ENCODE measurements around the gene HAO2.

HAO2 gene

DNA sequence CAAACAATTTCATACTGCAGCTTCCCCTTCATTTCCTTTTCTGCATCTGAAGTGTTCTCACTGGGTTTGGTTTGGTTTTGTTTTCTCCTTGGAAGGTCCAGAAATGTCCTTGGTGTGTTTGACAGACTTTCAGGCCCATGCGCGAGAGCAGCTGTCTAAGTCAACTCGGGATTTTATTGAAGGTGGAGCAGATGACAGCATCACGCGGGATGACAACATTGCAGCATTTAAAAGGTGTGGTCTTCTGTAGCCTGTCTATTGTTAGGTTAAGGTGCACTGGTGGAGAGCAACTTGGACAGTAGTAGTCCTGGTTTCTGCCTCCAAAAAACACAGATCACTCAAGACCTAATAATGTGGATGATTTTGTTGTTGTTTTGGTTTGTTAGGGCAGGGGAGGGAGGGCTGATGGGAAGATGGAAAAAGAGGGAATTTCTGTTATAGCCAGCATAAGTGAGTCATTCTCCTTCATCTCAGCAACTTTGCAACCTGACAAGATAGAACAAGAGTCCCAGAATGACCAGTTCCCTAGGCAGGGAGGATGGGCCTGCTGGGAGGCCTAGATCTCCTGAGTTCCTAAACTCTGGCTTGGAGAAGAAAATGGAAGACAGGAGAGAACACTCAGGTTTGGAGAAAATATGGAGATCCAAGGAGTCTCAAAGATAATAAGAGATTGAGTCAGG lies 12.5 kb downstream of the HAO2 start:
- Histone ChIP-seq H3K9me3 (ENCODE audit: control insufficient read depth, low read length) (no peaks in the 10 kb centered on the region), H3K9ac (ENCODE audit: low read length) (no peak overlapping the region), H3K4me3 (ENCODE audit: low read length) (no peak overlapping the region), H3K4me1 (ENCODE audit: control insufficient read depth, insufficient read depth, low read length) (peaks cover 9% of the 10 kb centered on the region), H3K36me3 (ENCODE audit: control insufficient read depth, insufficient read depth, low read length, severe bottlenecking) (no peaks in the 10 kb centered on the region), H3K27me3 (replicated peaks; ENCODE audit: control insufficient read depth, insufficient read depth, low read length) (peaks cover 17% of the 10 kb centered on the region)
- no peak for DNase-seq (ENCODE audit: low read depth)

GRCh38 chr1:119384591-119384990 lies 16.0 kb downstream of the HAO2 start:
- H3K36me3 ChIP-seq (ENCODE audit: control insufficient read depth, insufficient read depth, low read length, severe bottlenecking) = no peaks in the 10 kb centered on the region
- DNase-seq (ENCODE audit: low read depth) = no peak

DNA sequence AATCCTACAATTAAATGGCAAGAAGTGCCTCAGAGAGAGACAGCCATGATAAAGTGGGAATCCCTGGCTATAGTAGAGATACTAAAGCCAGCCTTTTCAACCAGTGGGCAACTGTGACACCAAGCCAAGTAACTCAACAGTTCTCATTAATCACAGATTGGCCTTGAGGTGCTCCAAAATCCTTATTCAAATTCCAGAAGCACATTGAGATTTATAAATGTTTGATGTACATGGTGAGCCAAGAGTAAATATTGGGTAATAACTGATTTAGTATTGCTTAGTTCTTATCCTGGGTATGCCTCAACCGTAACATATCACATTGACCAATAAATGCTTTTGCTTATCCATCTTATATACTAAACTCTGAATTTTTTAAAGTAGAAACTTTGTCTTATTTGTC lies 17.1 kb downstream of the HAO2 start:
- peaks cover 1% of the 10 kb centered on the region for H3K4me1 ChIP-seq (ENCODE audit: control insufficient read depth, insufficient read depth, low read length)
- H3K36me3 ChIP-seq (ENCODE audit: control insufficient read depth, insufficient read depth, low read length, severe bottlenecking) = no peaks in the 10 kb centered on the region
- no peaks in the 10 kb centered on the region for H3K9me3 ChIP-seq (ENCODE audit: control insufficient read depth, low read length)
- no peak for DNase-seq (ENCODE audit: low read depth)
- no peak overlapping the region for H3K4me3 ChIP-seq (ENCODE audit: low read length)
- peaks cover 15% of the 10 kb centered on the region for H3K27me3 ChIP-seq (replicated peaks; ENCODE audit: control insufficient read depth, insufficient read depth, low read length)
- H3K9ac ChIP-seq (ENCODE audit: low read length) = no peak overlapping the region

More at GRCh38 chr1:119384591-119384990, 16.0 kb downstream of the HAO2 start:
- Histone ChIP-seq H3K4me3 (ENCODE audit: low read length) (no peak overlapping the region), H3K27me3 (replicated peaks; ENCODE audit: control insufficient read depth, insufficient read depth, low read length) (peaks cover 24% of the 10 kb centered on the region), H3K4me1 (ENCODE audit: control insufficient read depth, insufficient read depth, low read length) (peaks cover 9% of the 10 kb centered on the region), H3K9me3 (ENCODE audit: control insufficient read depth, low read length) (no peaks in the 10 kb centered on the region), H3K9ac (ENCODE audit: low read length) (no peak overlapping the region)

DNA sequence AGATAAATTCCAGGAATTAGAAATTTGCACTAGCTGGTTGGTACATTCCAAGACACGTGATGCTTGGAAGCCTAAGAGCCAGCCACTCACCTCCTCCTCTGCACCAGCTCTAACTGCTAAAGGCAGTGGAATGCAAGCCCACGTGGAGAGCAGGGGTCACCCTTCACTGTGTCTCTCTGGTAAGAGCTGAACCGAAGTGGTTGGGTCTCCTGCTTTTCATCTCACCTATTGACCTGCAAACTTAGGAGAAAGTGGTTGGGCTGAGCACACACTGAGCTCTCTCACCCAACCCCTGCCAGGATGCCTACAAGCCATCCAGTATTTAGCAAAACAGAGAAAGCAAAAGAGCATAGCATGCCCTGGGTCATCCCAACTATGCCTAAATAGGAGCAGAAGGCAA lies 19.3 kb downstream of the HAO2 start:
- Histone ChIP-seq H3K9me3 (ENCODE audit: control insufficient read depth, low read length) (no peaks in the 10 kb centered on the region), H3K9ac (ENCODE audit: low read length) (no peak overlapping the region), H3K36me3 (ENCODE audit: control insufficient read depth, insufficient read depth, low read length, severe bottlenecking) (no peaks in the 10 kb centered on the region), H3K4me3 (ENCODE audit: low read length) (no peak overlapping the region), H3K27me3 (replicated peaks; ENCODE audit: control insufficient read depth, insufficient read depth, low read length) (peaks cover 15% of the 10 kb centered on the region), H3K4me1 (ENCODE audit: control insufficient read depth, insufficient read depth, low read length) (no peaks in the 10 kb centered on the region)
- DNase-seq (ENCODE audit: low read depth) = no peak

DNA sequence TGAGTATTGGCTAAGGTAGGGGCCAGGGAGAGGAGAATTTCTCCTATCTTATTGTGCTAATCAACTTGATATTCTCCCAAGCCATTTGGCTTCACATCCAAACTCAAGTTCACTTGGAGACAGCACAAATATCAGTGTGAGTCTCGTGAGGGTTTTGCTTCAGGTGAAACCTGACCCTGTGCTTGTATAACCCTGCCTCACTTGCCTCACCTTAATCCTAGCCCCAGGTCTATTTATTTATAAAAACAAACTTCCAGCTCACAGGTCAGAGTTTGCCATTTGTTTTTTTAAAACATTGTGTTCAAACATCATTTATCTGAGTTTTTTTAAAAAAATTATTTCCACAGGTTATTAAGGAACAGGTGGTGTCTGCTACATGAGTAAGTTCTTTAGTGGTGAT lies 19.9 kb downstream of the HAO2 start:
- DNase-seq (ENCODE audit: low read depth) = no peak
- Histone ChIP-seq H3K9me3 (ENCODE audit: control insufficient read depth, low read length) (no peaks in the 10 kb centered on the region), H3K9ac (ENCODE audit: low read length) (no peak overlapping the region), H3K4me3 (ENCODE audit: low read length) (no peak overlapping the region), H3K27me3 (replicated peaks; ENCODE audit: control insufficient read depth, insufficient read depth, low read length) (peaks cover 15% of the 10 kb centered on the region), H3K4me1 (ENCODE audit: control insufficient read depth, insufficient read depth, low read length) (no peaks in the 10 kb centered on the region), H3K36me3 (ENCODE audit: control insufficient read depth, insufficient read depth, low read length, severe bottlenecking) (no peaks in the 10 kb centered on the region)

DNA sequence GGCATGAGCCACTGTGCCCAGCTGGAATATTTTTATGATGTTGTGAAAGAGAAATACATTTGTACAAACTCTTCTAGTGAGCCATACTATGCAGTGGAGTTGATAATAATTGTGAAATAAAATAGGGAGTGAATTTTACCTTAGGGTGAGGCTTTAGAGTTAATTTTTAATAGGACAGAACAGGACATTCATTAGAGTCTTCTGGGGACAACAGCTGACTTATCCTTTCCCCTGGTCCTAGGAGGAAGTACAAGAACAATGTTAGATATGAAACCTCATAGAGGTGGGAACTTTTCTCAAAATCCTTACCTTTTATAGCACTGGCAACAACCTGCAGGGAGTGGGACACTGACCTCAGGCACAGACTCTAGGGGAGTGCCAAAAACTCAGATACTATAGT lies 21.9 kb downstream of the HAO2 start:
- Histone ChIP-seq H3K9ac (ENCODE audit: low read length) (no peak overlapping the region), H3K36me3 (ENCODE audit: control insufficient read depth, insufficient read depth, low read length, severe bottlenecking) (no peaks in the 10 kb centered on the region), H3K4me1 (ENCODE audit: control insufficient read depth, insufficient read depth, low read length) (no peaks in the 10 kb centered on the region), H3K27me3 (replicated peaks; ENCODE audit: control insufficient read depth, insufficient read depth, low read length) (peaks cover 13% of the 10 kb centered on the region), H3K9me3 (ENCODE audit: control insufficient read depth, low read length) (no peaks in the 10 kb centered on the region), H3K4me3 (ENCODE audit: low read length) (no peak overlapping the region)
- no peak for DNase-seq (ENCODE audit: low read depth)

GRCh38 chr1:119391749-119392148 lies 23.2 kb downstream of the HAO2 start:
- peaks cover 15% of the 10 kb centered on the region for H3K27me3 ChIP-seq (replicated peaks; ENCODE audit: control insufficient read depth, insufficient read depth, low read length)
- no peaks in the 10 kb centered on the region for H3K9me3 ChIP-seq (ENCODE audit: control insufficient read depth, low read length)
- no peaks in the 10 kb centered on the region for H3K4me1 ChIP-seq (ENCODE audit: control insufficient read depth, insufficient read depth, low read length)
- DNase-seq (ENCODE audit: low read depth) = no peak
- no peak overlapping the region for H3K4me3 ChIP-seq (ENCODE audit: low read length)
- H3K9ac ChIP-seq (ENCODE audit: low read length) = no peak overlapping the region
- no peaks in the 10 kb centered on the region for H3K36me3 ChIP-seq (ENCODE audit: control insufficient read depth, insufficient read depth, low read length, severe bottlenecking)

GRCh38 chr1:119394085-119394484 lies 25.5 kb downstream of the HAO2 start:
- Histone ChIP-seq H3K9ac (ENCODE audit: low read length) (no peak overlapping the region), H3K9me3 (ENCODE audit: control insufficient read depth, low read length) (peaks cover 3% of the 10 kb centered on the region), H3K4me1 (ENCODE audit: control insufficient read depth, insufficient read depth, low read length) (no peaks in the 10 kb centered on the region), H3K36me3 (ENCODE audit: control insufficient read depth, insufficient read depth, low read length, severe bottlenecking) (no peaks in the 10 kb centered on the region), H3K4me3 (ENCODE audit: low read length) (no peak overlapping the region), H3K27me3 (replicated peaks; ENCODE audit: control insufficient read depth, insufficient read depth, low read length) (peaks cover 5% of the 10 kb centered on the region)
- DNase-seq (ENCODE audit: low read depth) = no peak

DNA sequence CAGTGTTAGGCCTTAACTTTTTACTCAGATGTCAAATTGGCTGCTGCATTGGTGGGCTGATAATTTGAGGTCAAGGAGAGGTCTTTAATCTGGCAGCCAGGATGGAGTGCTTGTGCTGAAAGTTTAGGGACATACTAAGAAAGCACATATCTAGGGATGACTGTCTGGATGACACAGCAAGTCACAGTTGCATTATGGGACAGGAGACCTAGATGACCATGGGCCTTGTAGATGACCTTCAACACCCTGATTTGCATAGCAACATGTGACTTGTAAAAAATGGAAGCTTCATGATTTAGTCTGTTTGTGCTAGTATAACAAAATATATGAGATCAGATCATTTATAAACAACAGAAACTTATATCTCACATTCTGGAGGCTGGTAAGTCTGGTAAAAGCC lies 28.4 kb downstream of the HAO2 start:
- Histone ChIP-seq H3K9me3 (ENCODE audit: control insufficient read depth, low read length) (peaks cover 3% of the 10 kb centered on the region), H3K27me3 (replicated peaks; ENCODE audit: control insufficient read depth, insufficient read depth, low read length) (peaks cover 5% of the 10 kb centered on the region), H3K4me3 (ENCODE audit: low read length) (no peak overlapping the region), H3K9ac (ENCODE audit: low read length) (no peak overlapping the region), H3K4me1 (ENCODE audit: control insufficient read depth, insufficient read depth, low read length) (no peaks in the 10 kb centered on the region), H3K36me3 (ENCODE audit: control insufficient read depth, insufficient read depth, low read length, severe bottlenecking) (no peaks in the 10 kb centered on the region)
- DNase-seq (ENCODE audit: low read depth) = no peak

- no peaks in the 10 kb centered on the region for H3K4me1 ChIP-seq (ENCODE audit: control insufficient read depth, insufficient read depth, low read length)
- H3K9ac ChIP-seq (ENCODE audit: low read length) = no peak overlapping the region
- H3K9me3 ChIP-seq (ENCODE audit: control insufficient read depth, low read length) = peaks cover 3% of the 10 kb centered on the region
- no peak overlapping the region for H3K4me3 ChIP-seq (ENCODE audit: low read length)
- H3K36me3 ChIP-seq (ENCODE audit: control insufficient read depth, insufficient read depth, low read length, severe bottlenecking) = no peaks in the 10 kb centered on the region
- DNase-seq (ENCODE audit: low read depth) = no peak
- peaks cover 5% of the 10 kb centered on the region for H3K27me3 ChIP-seq (replicated peaks; ENCODE audit: control insufficient read depth, insufficient read depth, low read length)
Observed at GRCh38 chr1:119397986-119398385, 29.4 kb downstream of the HAO2 start.

DNA sequence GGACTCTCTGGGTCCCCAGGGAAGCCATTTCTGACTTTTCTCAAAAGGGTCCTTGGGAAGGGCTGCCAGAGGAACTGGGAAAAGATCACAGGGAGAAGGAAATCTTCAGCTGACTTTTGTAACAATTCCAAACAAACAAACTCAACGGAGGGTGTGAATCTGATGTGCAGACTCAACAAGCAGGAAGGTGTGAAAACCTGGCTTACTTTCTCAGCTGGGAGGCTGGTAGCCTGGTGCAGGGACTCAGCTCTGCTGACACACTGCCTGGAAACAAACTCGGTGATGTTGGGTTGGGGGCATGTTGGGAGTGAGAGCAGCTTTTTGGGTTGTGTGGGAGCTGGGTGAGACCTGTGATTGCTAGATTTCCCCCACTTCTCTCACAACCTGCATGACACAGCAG lies 36.2 kb downstream of the HAO2 start:
- Histone ChIP-seq H3K9me3 (ENCODE audit: control insufficient read depth, low read length) (peaks cover 22% of the 10 kb centered on the region), H3K36me3 (ENCODE audit: control insufficient read depth, insufficient read depth, low read length, severe bottlenecking) (no peaks in the 10 kb centered on the region), H3K4me1 (ENCODE audit: control insufficient read depth, insufficient read depth, low read length) (no peaks in the 10 kb centered on the region), H3K4me3 (ENCODE audit: low read length) (no peak overlapping the region), H3K9ac (ENCODE audit: low read length) (no peak overlapping the region), H3K27me3 (replicated peaks; ENCODE audit: control insufficient read depth, insufficient read depth, low read length) (no peaks in the 10 kb centered on the region)
- DNase-seq (ENCODE audit: low read depth) = no peak

GRCh38 chr1:119409731-119410130 lies 41.1 kb downstream of the HAO2 start:
- Histone ChIP-seq H3K36me3 (ENCODE audit: control insufficient read depth, insufficient read depth, low read length, severe bottlenecking) (no peaks in the 10 kb centered on the region), H3K27me3 (replicated peaks; ENCODE audit: control insufficient read depth, insufficient read depth, low read length) (no peaks in the 10 kb centered on the region), H3K4me1 (ENCODE audit: control insufficient read depth, insufficient read depth, low read length) (peaks cover 7% of the 10 kb centered on the region), H3K9ac (ENCODE audit: low read length) (no peak overlapping the region), H3K9me3 (ENCODE audit: control insufficient read depth, low read length) (peaks cover 18% of the 10 kb centered on the region), H3K4me3 (ENCODE audit: low read length) (no peak overlapping the region)
- peak; percentile 3 for DNase-seq (ENCODE audit: low read depth)

Data from adipocyte (in vitro differentiated cells).